Colonic mucosa (tissue), 4 donors: Measurements from ENCODE around the gene SCN5A. TPM values are rescaled to one million over a fixed set of nuclear protein-coding genes. Genes with fewer than 3 reads are reported as not detected.

Source experiments
- DNase-seq: peaks from one replicate; pipeline ENCODE4 v3.0.0-alpha.2; 2020
- H3K27ac ChIP-seq: fragments of 200-600 bp; one replicate; pipeline ENCODE4 v1.8.0; 2021
- H3K27me3 ChIP-seq: fragments of 200-600 bp; one replicate; pipeline ENCODE4 v1.8.0; 2021
- H3K36me3 ChIP-seq: fragments of 200-600 bp; one replicate; pipeline ENCODE4 v1.8.0; 2021
- H3K4me1 ChIP-seq: fragments of 200-600 bp; one replicate; pipeline ENCODE4 v1.8.0; 2021; ENCODE audit warnings: mild to moderate bottlenecking
- H3K4me3 ChIP-seq: fragments of 200-600 bp; one replicate; pipeline ENCODE4 v1.8.0; 2021
- H3K9ac ChIP-seq, 2 donors: one replicate each; pipeline ENCODE4 v1.7.0; 2013; ENCODE audit warnings: control low read depth in 2 of 2, low read depth in 2 of 2, low read length in 2 of 2
- H3K9me3 ChIP-seq: fragments of 200-600 bp; one replicate; pipeline ENCODE4 v1.8.0; 2021
- intact Hi-C: fragments of 100-400 bp; cut with DNase I; formaldehyde crosslinking; loops from one replicate; pipeline ENCODE4 v1.14.1; 2022
- total RNA-seq, 2 donors: library from RNA; stranded (reverse); fragmentation: NEBNext Ultra II Directional in 1 of 2; extraction: Animal tissue kit (Norgen Biotek cat#: 25700) in 1 of 2; gene quantifications; one replicate each; pipeline ENCODE4 v1.2.1, GENCODE V29; 2021
- TF ChIP-seq, protein P1 (sequence below): fragments of 200-600 bp; IDR thresholded peaks from one replicate; pipeline ENCODE4 v1.8.0; 2022; ENCODE audit warnings: antibody characterized with exemption, mild to moderate bottlenecking
- donor health status: healthy.
- donor health status: DM: no; HTN: no; CAD: no.
- donor health status: DM: no; HTN: no; CAD: no.

Gene SCN5A
- total RNA-seq, 2 donors from 2014 or later: 0.32 to 0.45 TPM

DNA sequence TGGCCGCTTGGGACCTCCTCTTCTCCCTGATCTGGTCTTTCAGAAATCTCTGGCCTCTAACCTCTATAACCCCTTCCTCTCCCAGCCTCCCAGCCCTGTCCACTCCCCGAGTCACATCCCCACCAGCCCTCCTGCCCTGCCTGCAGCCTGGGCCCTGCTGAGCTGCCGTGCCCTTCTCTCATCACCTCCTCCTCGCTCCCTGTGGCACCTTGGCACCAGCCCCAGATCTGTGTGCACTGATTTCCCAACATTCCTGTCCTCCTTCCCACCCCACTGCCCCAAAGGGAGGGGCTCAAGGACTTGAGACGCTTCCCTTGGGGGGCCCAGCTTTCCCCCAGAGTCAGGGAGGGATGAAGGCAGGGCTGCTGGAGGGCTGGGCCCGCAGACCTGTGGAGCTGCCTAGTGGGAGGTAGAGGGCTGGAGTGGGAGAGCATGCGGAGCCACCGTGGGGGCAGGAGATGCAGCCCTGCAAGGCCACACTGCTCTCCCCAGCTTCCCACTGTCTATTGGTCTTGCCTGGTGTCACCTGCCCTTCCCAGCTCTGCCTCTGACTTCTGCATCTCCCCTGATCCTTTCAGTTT, 110.6 kb downstream of the SCN5A start:
- TF ChIP-seq, protein P1, sequence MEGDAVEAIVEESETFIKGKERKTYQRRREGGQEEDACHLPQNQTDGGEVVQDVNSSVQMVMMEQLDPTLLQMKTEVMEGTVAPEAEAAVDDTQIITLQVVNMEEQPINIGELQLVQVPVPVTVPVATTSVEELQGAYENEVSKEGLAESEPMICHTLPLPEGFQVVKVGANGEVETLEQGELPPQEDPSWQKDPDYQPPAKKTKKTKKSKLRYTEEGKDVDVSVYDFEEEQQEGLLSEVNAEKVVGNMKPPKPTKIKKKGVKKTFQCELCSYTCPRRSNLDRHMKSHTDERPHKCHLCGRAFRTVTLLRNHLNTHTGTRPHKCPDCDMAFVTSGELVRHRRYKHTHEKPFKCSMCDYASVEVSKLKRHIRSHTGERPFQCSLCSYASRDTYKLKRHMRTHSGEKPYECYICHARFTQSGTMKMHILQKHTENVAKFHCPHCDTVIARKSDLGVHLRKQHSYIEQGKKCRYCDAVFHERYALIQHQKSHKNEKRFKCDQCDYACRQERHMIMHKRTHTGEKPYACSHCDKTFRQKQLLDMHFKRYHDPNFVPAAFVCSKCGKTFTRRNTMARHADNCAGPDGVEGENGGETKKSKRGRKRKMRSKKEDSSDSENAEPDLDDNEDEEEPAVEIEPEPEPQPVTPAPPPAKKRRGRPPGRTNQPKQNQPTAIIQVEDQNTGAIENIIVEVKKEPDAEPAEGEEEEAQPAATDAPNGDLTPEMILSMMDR: no peak
- H3K9ac ChIP-seq: no peak overlapping the region
- H3K27ac ChIP-seq: no peak overlapping the region
- no peaks in the 10 kb centered on the region for H3K27me3 ChIP-seq
- intact Hi-C loops: no loop called here
- no peak overlapping the region for H3K4me3 ChIP-seq
- DNase-seq: no peak
- H3K4me1 ChIP-seq: no peaks in the 10 kb centered on the region
- no peaks in the 10 kb centered on the region for H3K36me3 ChIP-seq
- no peaks in the 10 kb centered on the region for H3K9me3 ChIP-seq

- Histone ChIP-seq H3K4me1 (no peaks in the 10 kb centered on the region), H3K9ac (no peak overlapping the region), H3K27me3 (no peaks in the 10 kb centered on the region), H3K9me3 (no peaks in the 10 kb centered on the region), H3K4me3 (no peak overlapping the region), H3K36me3 (no peaks in the 10 kb centered on the region), H3K27ac (no peak overlapping the region)
- TF ChIP-seq, protein P1: no peak
- intact Hi-C loops: no loop called here
- no peak for DNase-seq
Observed at GRCh38 chr3:38536671-38537070, 112.8 kb downstream of the SCN5A start.

- Histone ChIP-seq H3K27ac (no peak overlapping the region), H3K4me3 (no peak overlapping the region), H3K9ac (no peak overlapping the region), H3K27me3 (no peaks in the 10 kb centered on the region), H3K4me1 (no peaks in the 10 kb centered on the region), H3K9me3 (no peaks in the 10 kb centered on the region), H3K36me3 (no peaks in the 10 kb centered on the region)
- TF ChIP-seq, protein P1: no peak
- intact Hi-C loops: no loop called here
- no peak for DNase-seq
Observed at GRCh38 chr3:38534604-38535003, 114.9 kb downstream of the SCN5A start.

GRCh38 chr3:38534180-38534579, 115.3 kb downstream of the SCN5A start:
- Histone ChIP-seq H3K9ac (no peak overlapping the region), H3K9me3 (no peaks in the 10 kb centered on the region), H3K4me3 (no peak overlapping the region), H3K4me1 (no peaks in the 10 kb centered on the region), H3K36me3 (no peaks in the 10 kb centered on the region), H3K27ac (no peak overlapping the region), H3K27me3 (no peaks in the 10 kb centered on the region)
- DNase-seq: no peak
- TF ChIP-seq, protein P1: no peak
- intact Hi-C loops: no loop called here

DNA sequence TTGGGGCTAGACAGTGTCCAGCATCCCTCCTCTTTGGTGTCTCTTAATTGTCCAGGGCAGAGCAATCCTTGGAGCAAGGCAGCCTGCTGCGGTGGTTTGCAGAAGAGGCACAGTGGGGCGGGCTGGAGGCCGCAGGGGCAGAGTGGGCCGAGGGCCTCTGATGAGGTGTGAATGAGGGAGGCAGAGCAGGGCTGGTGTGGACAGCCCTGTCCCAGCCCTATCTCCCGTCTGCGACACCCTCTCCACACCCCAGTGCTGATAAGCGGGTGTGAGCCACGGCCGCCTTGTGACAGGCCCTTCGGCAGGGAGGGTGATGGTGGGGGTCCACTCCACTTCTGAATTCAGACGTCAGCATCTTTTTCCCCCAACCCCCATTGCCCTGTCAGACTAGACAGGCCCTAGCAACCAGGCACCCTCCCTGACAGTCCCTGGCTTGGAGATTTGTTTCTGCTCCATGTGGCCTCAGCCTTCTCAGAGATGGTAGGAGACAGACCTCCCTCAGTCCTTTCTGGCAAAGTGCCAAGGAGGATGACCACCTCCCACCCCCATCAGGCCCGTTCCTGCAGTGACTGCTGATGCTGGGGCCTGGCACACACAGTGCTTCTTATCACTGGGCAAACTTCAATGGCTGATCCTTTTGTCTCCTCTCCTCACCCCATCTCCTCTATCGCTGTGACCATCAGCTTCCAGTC, 116.1 kb downstream of the SCN5A start:
- no peaks in the 10 kb centered on the region for H3K27me3 ChIP-seq
- H3K27ac ChIP-seq: no peak overlapping the region
- TF ChIP-seq, protein P1: no peak
- H3K9ac ChIP-seq: no peak overlapping the region
- intact Hi-C loops: no loop called here
- no peak overlapping the region for H3K4me3 ChIP-seq
- no peaks in the 10 kb centered on the region for H3K4me1 ChIP-seq
- H3K36me3 ChIP-seq: no peaks in the 10 kb centered on the region
- no peaks in the 10 kb centered on the region for H3K9me3 ChIP-seq
- DNase-seq: no peak
